GM18505 (cell line): ENCODE data around the gene EED.
"Not testable (repeated sequence)": the region's sequence is repeated elsewhere in the genome, so short reads cannot be mapped to it uniquely, and the experiment has no call there.

Source experiments
- ATAC-seq: cut with Tn5 transposase; IDR thresholded peaks from one replicate; pipeline ENCODE4 v1.9.1; 2021; ENCODE audit not compliant: unreplicated experiment
- POLR2A ChIP-seq: IDR thresholded peaks from 4 replicates; pipeline ENCODE4 v1.6.1; 2011; ENCODE audit warnings: borderline replicate concordance; ENCODE audit not compliant: insufficient read depth, insufficient read length; ENCODE audit errors: extremely low read depth

EED gene

GRCh38 chr11:86303257-86303656 lies 58.7 kb downstream of the EED start:
- no peak for TF ChIP-seq POLR2A
- no peak for ATAC-seq

DNA sequence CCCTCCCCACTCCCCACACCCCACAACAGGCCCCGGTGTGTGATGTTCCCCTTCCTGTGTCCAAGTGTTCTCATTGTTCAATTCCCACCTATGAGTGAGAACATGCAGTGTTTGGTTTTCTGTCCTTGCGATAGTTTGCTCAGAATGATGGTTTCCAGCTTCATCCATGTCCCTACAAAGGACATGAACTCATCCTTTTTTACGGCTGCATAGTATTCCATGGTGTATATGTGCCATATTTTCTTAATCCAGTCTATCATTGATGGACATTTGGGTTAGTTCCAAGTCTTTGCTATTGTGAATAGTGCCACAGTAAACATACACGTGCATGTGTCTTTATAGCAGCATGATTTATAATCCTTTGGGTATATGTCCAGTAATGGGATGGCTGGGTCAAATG lies 64.2 kb downstream of the EED start:
- ATAC-seq: not testable (repeated sequence)

DNA sequence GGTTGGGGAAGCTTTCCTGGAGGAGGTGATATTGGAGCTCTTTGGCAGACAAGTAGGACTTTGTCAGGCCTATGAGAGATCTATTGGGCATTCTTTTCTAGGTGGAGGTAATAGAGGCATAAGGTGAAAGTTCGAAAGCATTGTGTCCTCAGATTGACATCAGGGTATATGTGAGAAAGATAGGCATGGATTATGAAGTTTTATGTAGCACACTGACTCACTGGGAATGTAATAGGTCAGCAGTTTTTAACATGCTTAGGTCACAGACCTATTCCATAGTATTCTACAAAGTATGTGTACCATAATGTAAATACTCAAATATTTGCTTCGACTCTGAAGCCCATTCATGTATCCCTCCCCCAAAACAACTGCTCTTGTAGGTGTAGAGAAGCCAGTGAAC lies 69.2 kb downstream of the EED start:
- no peak for TF ChIP-seq POLR2A
- ATAC-seq: no peak

DNA sequence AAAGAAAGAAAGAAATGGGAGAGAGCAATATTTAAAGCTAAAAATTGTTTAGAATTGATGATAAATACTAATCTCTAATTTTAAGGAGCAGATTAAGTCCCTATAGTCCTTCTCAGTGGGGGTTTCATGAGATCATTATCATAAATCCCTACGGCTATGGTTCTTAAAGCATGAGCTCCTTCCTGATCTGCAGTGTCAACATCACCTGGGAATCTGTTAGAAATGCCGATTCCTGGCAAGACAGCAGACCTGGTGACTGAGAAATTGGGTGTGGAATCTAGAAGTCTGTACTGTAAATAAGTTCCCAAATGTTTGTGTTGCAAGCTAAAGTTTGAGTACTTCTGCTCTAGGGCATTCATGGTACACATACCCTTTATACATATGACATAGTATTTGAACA lies 70.1 kb downstream of the EED start:
- TF ChIP-seq POLR2A: no peak
- no peak for ATAC-seq
